ENCODE results near the gene C2CD3.
"Not testable (repeated sequence)": the region's sequence is repeated elsewhere in the genome, so short reads cannot be mapped to it uniquely, and the experiment has no call there.

Gene C2CD3

GRCh38 chr11:74004759-74005615 is 165.8 kb downstream of the C2CD3 start:
- peak; percentile 55 to 72 for DNase-seq (ENCODE audit: low read depth in 2 of 2)

- DNase-seq (ENCODE audit: low read depth in 2 of 2) = no peak
These were observed 166.6 kb downstream of the C2CD3 start for GRCh38 chr11:74004046-74004695.

GRCh38 chr11:74002832-74003231 is 168.0 kb downstream of the C2CD3 start:
- no peak for DNase-seq (ENCODE audit: low read depth in 2 of 2)

- no peak for DNase-seq (ENCODE audit: low read depth in 2 of 2)
These were observed 168.9 kb downstream of the C2CD3 start for GRCh38 chr11:74001822-74002286.

GRCh38 chr11:74000307-74001133 is 170.3 kb downstream of the C2CD3 start:
- DNase-seq (ENCODE audit: low read depth in 2 of 2) = no peak

- DNase-seq (ENCODE audit: low read depth in 2 of 2) = no peak
These were observed 171.1 kb downstream of the C2CD3 start for GRCh38 chr11:73999581-74000306.

GRCh38 chr11:73998846-73999575 is 171.8 kb downstream of the C2CD3 start:
- DNase-seq (ENCODE audit: low read depth in 2 of 2) = no peak

- no peak for DNase-seq (ENCODE audit: low read depth in 2 of 2)
These were observed 173.6 kb downstream of the C2CD3 start for GRCh38 chr11:73997120-73997770.

- DNase-seq (ENCODE audit: low read depth in 2 of 2) = no peak
These were observed 174.5 kb downstream of the C2CD3 start for GRCh38 chr11:73996161-73996747.

GRCh38 chr11:73995731-73996130 is 175.1 kb downstream of the C2CD3 start:
- no peak for DNase-seq (ENCODE audit: low read depth in 2 of 2)

GRCh38 chr11:73995247-73995646 is 175.6 kb downstream of the C2CD3 start:
- no peak for DNase-seq (ENCODE audit: low read depth in 2 of 2)

- no peak for DNase-seq (ENCODE audit: low read depth in 2 of 2)
These were observed 179.3 kb downstream of the C2CD3 start for GRCh38 chr11:73991471-73992006.

GRCh38 chr11:73990730-73991129 is 180.1 kb downstream of the C2CD3 start:
- no peak for DNase-seq (ENCODE audit: low read depth in 2 of 2)

- DNase-seq (ENCODE audit: low read depth in 2 of 2) = no peak
These were observed 181.6 kb downstream of the C2CD3 start for GRCh38 chr11:73989156-73989555.

- DNase-seq (ENCODE audit: low read depth in 2 of 2) = no peak
These were observed 182.6 kb downstream of the C2CD3 start for GRCh38 chr11:73988227-73988626.

GRCh38 chr11:73985661-73986060 is 185.1 kb downstream of the C2CD3 start:
- not testable (repeated sequence) for DNase-seq (ENCODE audit: low read depth in 2 of 2)

- DNase-seq (ENCODE audit: low read depth in 2 of 2) = no peak
These were observed 186.9 kb downstream of the C2CD3 start for GRCh38 chr11:73983741-73984538.

- peak; percentile 84 to 86 for DNase-seq (ENCODE audit: low read depth in 2 of 2)
These were observed 187.6 kb downstream of the C2CD3 start for GRCh38 chr11:73982990-73983740.
